Right lobe of liver (tissue), 4 donors: ENCODE data around the gene BCL10.

Experiments
- CTCF ChIP-seq, 4 donors: fragments of 200-600 bp in 3 of 4; fragments of 450-650 bp in 1 of 4; IDR thresholded peaks; one replicate each; pipeline versions ENCODE4 v1.5.1 to v1.8.0; 2016 to 2022; ENCODE audit warnings: antibody characterized with exemption in 4 of 4, mild to moderate bottlenecking in 2 of 4
- POLR2A ChIP-seq: fragments of 450-650 bp; IDR thresholded peaks from one replicate; pipeline ENCODE4 v1.6.1; 2017; ENCODE audit warnings: antibody characterized with exemption, mild to moderate bottlenecking
- donor health status: DM: no; HTN: no; CAD: no.
- donor health status: DM: no; HTN: no; CAD: no.
- donor health status: DM: no; HTN: yes; CAD: no.

- TF ChIP-seq CTCF (IDR thresholded peaks at IDR 0.05) (no peak), POLR2A (no peak)
Observed at GRCh38 chr1:85240643-85241042, 35.8 kb downstream of the BCL10 start.
